KOPT-K1 (cell line): ENCODE results near the gene RAB11FIP5.
"Not testable (repeated sequence)": the region's sequence is repeated elsewhere in the genome, so short reads cannot be mapped to it uniquely, and the experiment has no call there.

Experiments
- H3K27ac ChIP-seq: fragments of 200-600 bp; sonication (generic); 2 replicates; pipeline ENCODE4 v1.5.1; 2016; ENCODE audit warnings: antibody characterized with exemption, mild to moderate bottlenecking, low read depth, low read length; ENCODE audit not compliant: poor library complexity, severe bottlenecking
- H3K36me3 ChIP-seq: fragments of 200-600 bp; sonication (generic); 2 replicates; pipeline ENCODE4 v1.5.1; 2017; ENCODE audit warnings: antibody characterized with exemption, mild to moderate bottlenecking, low read length, moderate library complexity; ENCODE audit not compliant: insufficient read depth
- H3K9me3 ChIP-seq: fragments of 200-600 bp; sonication (generic); 2 replicates; pipeline ENCODE4 v1.5.1; 2017; ENCODE audit warnings: antibody characterized with exemption, low read length, mild to moderate bottlenecking; ENCODE audit not compliant: insufficient read depth, poor library complexity, severe bottlenecking

The RAB11FIP5 gene

GRCh38 chr2:73112913-73113854 lies at the start of gene RAB11FIP5:
TSS of gene RAB11FIP5 (minus strand) at chr2:73112948. CDS start at chr2:73112777, 171 bp downstream.
- H3K9me3 ChIP-seq: no peaks in the 10 kb centered on the region
- no peak within 1 kb of the TSS for H3K27ac ChIP-seq

GRCh38 chr2:73156539-73157124 lies 43.9 kb upstream of the RAB11FIP5 start:
- no peaks in the 10 kb centered on the region for H3K36me3 ChIP-seq
- no peaks in the 10 kb centered on the region for H3K9me3 ChIP-seq
- no peak overlapping the region for H3K27ac ChIP-seq

More at GRCh38 chr2:73112913-73113854, at the start of gene RAB11FIP5:
- H3K36me3 ChIP-seq: no peaks in the 10 kb centered on the region

- Histone ChIP-seq H3K36me3 (no peaks in the 10 kb centered on the region), H3K9me3 (no peaks in the 10 kb centered on the region), H3K27ac (no peak overlapping the region)
These were observed 30.2 kb upstream of the RAB11FIP5 start for GRCh38 chr2:73142937-73143336.

GRCh38 chr2:73141896-73142295 lies 29.1 kb upstream of the RAB11FIP5 start:
- no peaks in the 10 kb centered on the region for H3K36me3 ChIP-seq

GRCh38 chr2:73135236-73135635 lies 22.5 kb upstream of the RAB11FIP5 start:
- H3K36me3 ChIP-seq: no peaks in the 10 kb centered on the region

More at GRCh38 chr2:73141896-73142295, 29.1 kb upstream of the RAB11FIP5 start:
- Histone ChIP-seq H3K27ac (no peak overlapping the region), H3K9me3 (no peaks in the 10 kb centered on the region)

GRCh38 chr2:73134471-73134870 lies 21.7 kb upstream of the RAB11FIP5 start:
- Histone ChIP-seq H3K36me3 (no peaks in the 10 kb centered on the region), H3K9me3 (no peaks in the 10 kb centered on the region), H3K27ac (no peak overlapping the region)

More at GRCh38 chr2:73135236-73135635, 22.5 kb upstream of the RAB11FIP5 start:
- no peaks in the 10 kb centered on the region for H3K9me3 ChIP-seq
- no peak overlapping the region for H3K27ac ChIP-seq

GRCh38 chr2:73133566-73134197 lies 20.9 kb upstream of the RAB11FIP5 start:
- Histone ChIP-seq H3K9me3 (no peaks in the 10 kb centered on the region), H3K27ac (no peak overlapping the region), H3K36me3 (no peaks in the 10 kb centered on the region)

GRCh38 chr2:73131807-73132206 lies 19.1 kb upstream of the RAB11FIP5 start:
- Histone ChIP-seq H3K36me3 (no peaks in the 10 kb centered on the region), H3K27ac (no peak overlapping the region), H3K9me3 (no peaks in the 10 kb centered on the region)

- no peak overlapping the region for H3K27ac ChIP-seq
- peaks cover 3% of the 10 kb centered on the region for H3K9me3 ChIP-seq
These were observed 18.0 kb upstream of the RAB11FIP5 start for GRCh38 chr2:73130790-73131189.

GRCh38 chr2:73128841-73129535 lies 16.2 kb upstream of the RAB11FIP5 start:
- Histone ChIP-seq H3K27ac (no peak overlapping the region), H3K9me3 (peaks cover 9% of the 10 kb centered on the region)

More at GRCh38 chr2:73130790-73131189, 18.0 kb upstream of the RAB11FIP5 start:
- H3K36me3 ChIP-seq: no peaks in the 10 kb centered on the region

GRCh38 chr2:73122536-73122935 lies 9.8 kb upstream of the RAB11FIP5 start:
- Histone ChIP-seq H3K27ac (no peak overlapping the region), H3K9me3 (peaks cover 9% of the 10 kb centered on the region), H3K36me3 (no peaks in the 10 kb centered on the region)

More at GRCh38 chr2:73128841-73129535, 16.2 kb upstream of the RAB11FIP5 start:
- H3K36me3 ChIP-seq: no peaks in the 10 kb centered on the region

- H3K36me3 ChIP-seq, H3K9me3 ChIP-seq, H3K27ac ChIP-seq: not testable (repeated sequence)
These were observed 7.0 kb upstream of the RAB11FIP5 start for GRCh38 chr2:73119611-73120239.

GRCh38 chr2:73117441-73117840 lies 4.7 kb upstream of the RAB11FIP5 start:
- H3K27ac ChIP-seq: no peak overlapping the region
- H3K9me3 ChIP-seq: no peaks in the 10 kb centered on the region
- H3K36me3 ChIP-seq: no peaks in the 10 kb centered on the region

GRCh38 chr2:73116182-73116960 lies 3.6 kb upstream of the RAB11FIP5 start:
- Histone ChIP-seq H3K36me3 (no peaks in the 10 kb centered on the region), H3K9me3 (no peaks in the 10 kb centered on the region), H3K27ac (no peak overlapping the region)
